OCI-LY1 (cell line): ENCODE measurements around the gene OLFM3.

Experiments used
- EZH2 ChIP-seq: fragments of 200-600 bp; sonication (generic), shearing (Covaris generic); IDR thresholded peaks from 2 replicates; pipeline ENCODE4 v1.8.0; 2017; ENCODE audit warnings: borderline replicate concordance, mixed run types, mild to moderate bottlenecking, antibody characterized with exemption, low read length, moderate library complexity, mixed read lengths
- TF ChIP-seq, protein P1 (sequence below): fragments of 200-600 bp; sonication (generic), shearing (Covaris generic); IDR thresholded peaks from 2 replicates; pipeline ENCODE4 v1.5.1; 2017; ENCODE audit warnings: mild to moderate bottlenecking, antibody characterized with exemption, low read length, moderate library complexity, mixed read lengths

DNA sequence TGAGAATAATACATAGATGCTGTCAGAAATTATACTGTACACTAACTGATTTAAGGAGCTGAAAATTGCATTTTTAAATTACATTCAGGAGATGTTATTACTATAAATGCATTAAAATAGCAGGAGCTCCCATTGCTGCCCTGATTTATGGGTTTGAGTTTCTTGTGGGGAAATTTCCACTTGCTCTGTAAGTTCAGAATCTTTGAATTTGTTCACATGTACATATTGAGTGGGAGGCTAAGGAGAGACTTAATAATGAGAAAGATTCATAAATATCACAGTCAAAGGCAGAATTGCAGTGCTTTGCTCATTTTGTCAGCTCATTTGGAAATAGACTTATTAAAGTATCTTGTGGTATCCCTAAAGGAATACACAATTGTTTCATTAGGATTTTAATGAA lies 170.3 kb downstream of the OLFM3 start:
- TF ChIP-seq, protein P1, sequence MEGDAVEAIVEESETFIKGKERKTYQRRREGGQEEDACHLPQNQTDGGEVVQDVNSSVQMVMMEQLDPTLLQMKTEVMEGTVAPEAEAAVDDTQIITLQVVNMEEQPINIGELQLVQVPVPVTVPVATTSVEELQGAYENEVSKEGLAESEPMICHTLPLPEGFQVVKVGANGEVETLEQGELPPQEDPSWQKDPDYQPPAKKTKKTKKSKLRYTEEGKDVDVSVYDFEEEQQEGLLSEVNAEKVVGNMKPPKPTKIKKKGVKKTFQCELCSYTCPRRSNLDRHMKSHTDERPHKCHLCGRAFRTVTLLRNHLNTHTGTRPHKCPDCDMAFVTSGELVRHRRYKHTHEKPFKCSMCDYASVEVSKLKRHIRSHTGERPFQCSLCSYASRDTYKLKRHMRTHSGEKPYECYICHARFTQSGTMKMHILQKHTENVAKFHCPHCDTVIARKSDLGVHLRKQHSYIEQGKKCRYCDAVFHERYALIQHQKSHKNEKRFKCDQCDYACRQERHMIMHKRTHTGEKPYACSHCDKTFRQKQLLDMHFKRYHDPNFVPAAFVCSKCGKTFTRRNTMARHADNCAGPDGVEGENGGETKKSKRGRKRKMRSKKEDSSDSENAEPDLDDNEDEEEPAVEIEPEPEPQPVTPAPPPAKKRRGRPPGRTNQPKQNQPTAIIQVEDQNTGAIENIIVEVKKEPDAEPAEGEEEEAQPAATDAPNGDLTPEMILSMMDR = no peak
- no peak for TF ChIP-seq EZH2
